Activated CD4-positive, alpha-beta T cell treated with anti-CD3 and anti-CD28 coated beads for 48 hours (primary cell): Measurements from ENCODE around the gene STEAP1.

Source experiments
- DNase-seq: peaks from one replicate; pipeline ENCODE4 v3.0.0-alpha.2; 2020

The STEAP1 gene

DNA sequence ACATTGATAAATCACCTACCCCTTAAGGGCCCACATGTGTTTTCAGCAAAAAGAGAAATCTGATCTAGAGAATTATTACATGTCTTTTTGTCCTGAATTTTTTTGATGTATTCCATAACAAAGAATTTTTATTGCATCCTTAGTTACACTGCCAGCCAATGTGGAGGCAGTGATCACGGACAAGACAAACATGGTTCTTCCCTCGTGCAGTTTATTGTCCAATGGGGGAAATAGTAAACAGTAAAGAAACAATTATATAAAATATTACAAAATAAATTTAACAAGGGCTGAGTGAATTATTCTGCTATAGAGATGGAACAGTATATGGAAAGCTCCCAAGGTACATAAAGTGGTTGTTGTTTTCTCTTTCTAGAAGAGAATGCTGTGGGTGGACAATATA is 59.3 kb downstream of the STEAP1 start:
- DNase-seq = no peak
